HepG2 (cell line): ENCODE measurements around the gene BCAS3. TPM values are rescaled to one million over a fixed set of nuclear protein-coding genes. Genes with fewer than 3 reads are reported as not detected.
A peak's percentile ranks its signal among the peaks of the same experiment; 100 is the strongest.

Experiments
- BCLAF1 ChIP-seq: fragments of 450-650 bp; IDR thresholded peaks from 2 replicates; pipeline ENCODE4 v1.6.1; 2017; ENCODE audit warnings: mild to moderate bottlenecking
- PPARG ChIP-seq: conservative IDR thresholded peaks from 2 replicates; pipeline ENCODE4 v1.6.1; 2016; ENCODE audit warnings: missing biosample characterization, missing genetic modification reagents
- RBAK ChIP-seq: sonication (generic); formaldehyde crosslinking; IDR thresholded peaks from 2 replicates; pipeline ENCODE4 v1.5.1; 2020; ENCODE audit warnings: mild to moderate bottlenecking, missing genetic modification reagents
- RFX1 ChIP-seq: fragments of 450-650 bp; IDR thresholded peaks from 2 replicates; pipeline ENCODE4 v1.6.1; 2017
- SMARCE1 ChIP-seq: fragments of 450-650 bp; IDR thresholded peaks from 2 replicates; pipeline ENCODE4 v1.6.1; 2017; ENCODE audit warnings: borderline replicate concordance
- TBL1XR1 ChIP-seq: fragments of 150-350 bp; IDR thresholded peaks from 2 replicates; pipeline ENCODE4 v1.6.1; 2014; ENCODE audit warnings: borderline replicate concordance, low read length; ENCODE audit not compliant: partially characterized antibody
- TFAP4 ChIP-seq: sonication (generic); IDR thresholded peaks from 2 replicates; pipeline ENCODE4 v1.6.1; 2016; ENCODE audit warnings: low read depth, borderline replicate concordance
- THAP7 ChIP-seq: sonication (generic); formaldehyde crosslinking; IDR thresholded peaks from 2 replicates; pipeline ENCODE4 v1.8.1; 2023; ENCODE audit warnings: mild to moderate bottlenecking, missing genetic modification reagents
- ZBTB14 ChIP-seq: sonication (generic); formaldehyde crosslinking; IDR thresholded peaks from 2 replicates; pipeline ENCODE4 v1.4.0; 2020; ENCODE audit warnings: missing genetic modification reagents
- ZNF30 ChIP-seq: sonication (generic); formaldehyde crosslinking; IDR thresholded peaks from 2 replicates; pipeline ENCODE4 v1.5.0; 2020; ENCODE audit warnings: mild to moderate bottlenecking, missing genetic modification reagents
- ZNF318 ChIP-seq: sonication (generic); formaldehyde crosslinking; IDR thresholded peaks from 2 replicates; pipeline ENCODE4 v1.4.0; 2020; ENCODE audit warnings: mild to moderate bottlenecking, missing genetic modification reagents
- ZNF577 ChIP-seq: sonication (generic); formaldehyde crosslinking; IDR thresholded peaks from 2 replicates; pipeline ENCODE4 v1.4.0; 2020; ENCODE audit warnings: mild to moderate bottlenecking, low read depth, missing genetic modification reagents, borderline replicate concordance
- polyA plus RNA-seq, 8 experiments: library from polyadenylated mRNA; depleted of rRNA in 3 of 8; stranded (reverse) in 7 of 8; unstranded in 1 of 8; fragments of >200 nt; fragmentation: Illumina TruSeq in 4 of 8; extraction: Trizol in 4 of 8; gene quantifications; 2 replicates each; pipeline versions ENCODE4 v1.2.1 to v1.2.3, GENCODE V29; 2011 to 2016; ENCODE audit warnings: low read depth in 4 of 8, missing spikeins in 1 of 8, mixed read lengths in 1 of 8; ENCODE audit not compliant: insufficient read depth in 1 of 8
- total RNA-seq, 5 experiments: library from RNA; depleted of rRNA; stranded (reverse); fragments of >200 nt; fragmentation: Illumina TruSeq; extraction: Trizol; gene quantifications; 2 replicates each; pipeline ENCODE4 v1.2.3, GENCODE V29; 2016; ENCODE audit warnings: low read depth in 1 of 5

Gene BCAS3
- total and polyA plus RNA-seq, 2 of the 13 experiments (the other 11 are each of a cell fraction or from before 2014, with no cell fraction given): 10.7 to 11.2 TPM

GRCh38 chr17:61416540-61417363, 739.1 kb downstream of the BCAS3 start (continued):
- TF ChIP-seq ZNF318 (CRISPR knock-in tag) (0 out of 2 replicates have a peak, but pooled peaks have one; percentile 66), RBAK (CRISPR knock-in tag) (no peak; the same call in 1 of the 2 replicates), ZBTB14 (CRISPR knock-in tag) (no peak), ZNF577 (CRISPR knock-in tag) (no peak), ZNF30 (no peak), RFX1 (no peak), TBL1XR1 (no peak), PPARG (CRISPR knock-in tag) (no peak), TFAP4 (peak; percentile 29; the same call in 1 of the 2 replicates), SMARCE1 (no peak), BCLAF1 (no peak), THAP7 (CRISPR knock-in tag) (no peak)
